HuH-7.5 (cell line): Measurements from ENCODE around the gene XKRX.
A peak's percentile ranks its signal among the peaks of the same experiment; 100 is the strongest.

Experiments used
- DNase-seq: peaks from one replicate; pipeline ENCODE4 v3.0.0; 2011; ENCODE audit warnings: low spot score

The XKRX gene

GRCh38 chrX:100928660-100929613 lies at the start of gene XKRX:
Gene XKRX (minus strand): TSS chrX:100928917. CDS start chrX:100928304, 613 bp downstream.
- DNase-seq, result peak; percentile 21

DNA sequence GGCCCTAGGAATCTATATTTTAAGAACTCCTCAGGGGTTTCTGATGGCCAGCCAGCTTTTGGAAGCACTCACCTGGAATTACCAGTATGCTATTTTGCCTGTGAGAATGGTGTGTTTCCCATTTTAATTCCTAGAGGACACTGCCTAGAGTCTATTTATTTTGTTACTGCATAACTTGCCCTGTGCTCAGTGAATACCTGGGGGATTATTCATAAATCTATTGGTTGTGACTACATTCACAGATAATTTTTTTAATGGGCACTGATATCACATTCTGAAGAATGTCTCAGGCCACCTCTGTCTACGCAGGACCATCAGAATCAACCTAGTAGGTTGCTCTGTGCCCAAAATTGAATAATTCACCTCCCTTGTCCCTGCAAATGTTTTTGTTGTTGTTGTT lies 47.5 kb upstream of the XKRX start:
- no peak for DNase-seq

DNA sequence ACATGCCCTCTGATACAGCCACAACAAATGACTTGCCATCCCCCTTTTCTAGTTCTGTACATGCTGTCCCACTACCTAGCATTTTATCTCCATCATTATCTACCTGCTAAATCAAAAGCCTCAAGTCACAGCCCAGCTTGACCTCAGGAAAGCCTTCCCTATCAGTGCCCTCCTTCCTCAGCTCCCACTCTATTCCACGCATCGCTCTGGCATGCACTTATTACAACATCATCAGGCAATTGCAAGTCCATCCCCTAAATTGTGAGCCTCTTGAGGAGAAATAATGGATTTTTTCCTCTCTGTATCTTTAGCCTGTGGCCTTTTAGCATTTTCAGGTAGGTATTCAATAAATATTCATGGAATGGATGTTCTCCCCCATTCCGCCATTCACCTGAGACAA lies 46.5 kb upstream of the XKRX start:
- DNase-seq, result no peak

DNA sequence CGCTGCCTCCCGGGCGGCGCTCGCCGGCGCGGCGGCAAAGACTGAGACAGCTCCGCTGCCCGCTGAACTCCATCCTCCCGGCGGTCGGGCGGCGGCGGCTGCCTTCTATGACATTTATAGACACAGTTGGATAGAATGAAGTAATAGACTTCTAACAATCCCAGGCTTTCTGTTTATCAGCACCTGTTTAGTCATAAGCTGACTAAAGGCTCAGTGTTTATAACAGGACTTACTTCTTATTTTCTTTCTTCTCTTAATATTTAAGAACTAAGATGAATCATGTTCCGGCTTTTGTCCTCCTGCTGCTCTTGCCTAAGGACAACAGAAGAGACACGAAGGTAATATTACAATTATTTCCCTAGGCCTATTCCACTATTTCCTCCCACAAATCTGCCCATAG lies 44.7 kb upstream of the XKRX start:
- no peak for DNase-seq

DNA sequence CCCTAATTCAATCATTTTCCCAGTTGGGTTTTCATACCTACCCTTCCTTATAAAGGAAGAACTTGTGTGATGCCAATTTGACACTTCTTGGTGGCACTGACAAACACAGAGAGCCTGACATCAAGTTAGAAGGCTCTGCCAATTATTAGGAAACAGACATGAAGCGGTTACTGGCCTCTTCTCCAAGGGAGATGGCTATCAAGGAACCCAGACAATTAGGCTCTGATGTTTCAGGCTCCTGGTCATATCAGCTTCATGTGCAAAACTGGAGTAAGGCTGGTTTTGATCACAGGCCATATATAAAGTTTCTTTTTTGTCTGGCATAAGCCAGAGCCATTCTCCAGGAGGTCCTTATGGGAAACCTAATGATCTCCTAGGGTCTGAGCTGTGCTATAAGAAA lies 41.2 kb upstream of the XKRX start:
- DNase-seq, result no peak

- no peak for DNase-seq
These were observed 40.7 kb upstream of the XKRX start, which contains the start of gene ARL13A for GRCh38 chrX:100969408-100969807. Gene ARL13A (plus strand): TSS chrX:100969708. CDS start chrX:100973690, 3,982 bp downstream.

DNA sequence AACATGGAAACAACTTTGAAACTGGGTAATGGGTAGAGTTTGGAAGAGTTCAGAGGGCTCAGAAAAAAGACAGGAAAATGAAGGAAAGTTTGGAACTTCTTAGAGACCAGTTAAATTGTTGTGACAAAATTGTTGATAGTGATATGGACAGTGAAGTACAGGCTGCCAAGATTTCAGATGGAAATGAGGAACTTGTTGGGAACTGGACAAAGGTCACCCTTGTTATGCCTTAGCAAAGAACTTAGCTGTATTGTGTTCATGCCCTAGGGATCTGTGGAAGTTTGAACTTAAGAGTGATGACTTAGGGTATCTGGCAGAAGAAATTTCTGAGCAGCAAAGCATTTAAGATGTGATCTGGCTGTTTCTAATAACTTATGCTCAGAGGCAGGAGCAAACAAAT lies 35.6 kb upstream of the XKRX start:
- no peak for DNase-seq

GRCh38 chrX:100962811-100963210 lies 34.1 kb upstream of the XKRX start:
- DNase-seq, result no peak

- DNase-seq, result no peak
These were observed 19.8 kb upstream of the XKRX start for GRCh38 chrX:100948557-100948956.

DNA sequence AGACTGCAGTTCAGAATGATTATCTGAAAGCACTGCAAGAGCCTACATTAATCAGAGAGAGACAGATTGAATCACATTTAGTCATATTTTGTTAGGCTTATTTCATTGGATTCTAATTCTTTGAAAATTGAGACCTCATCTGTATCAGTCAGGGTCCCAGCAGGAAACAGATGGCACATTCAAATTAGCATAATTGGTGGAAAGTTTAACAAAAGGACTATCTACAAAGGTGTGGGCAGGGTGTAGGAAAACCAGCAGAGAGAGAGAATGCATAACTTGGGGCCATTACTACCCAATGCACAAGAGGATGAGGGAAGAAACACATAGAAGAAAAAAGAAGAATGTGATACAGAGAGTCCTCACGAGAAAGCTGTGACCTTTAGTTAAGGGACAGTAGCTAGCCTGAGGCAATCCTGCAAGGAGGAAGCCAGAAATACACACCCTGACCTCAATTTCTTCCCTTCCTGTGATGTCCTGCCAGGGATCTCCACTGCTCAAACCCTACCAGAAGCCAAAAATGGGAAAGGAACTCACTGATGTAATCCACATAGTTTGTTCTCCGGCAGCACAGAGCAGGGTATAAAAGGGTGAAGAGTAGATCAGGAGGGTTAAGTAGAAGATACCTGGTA lies 17.7 kb upstream of the XKRX start:
- DNase-seq, result no peak

- no peak for DNase-seq
These were observed 15.9 kb upstream of the XKRX start for GRCh38 chrX:100944601-100945000.

GRCh38 chrX:100939333-100939732 lies 10.6 kb upstream of the XKRX start:
- no peak for DNase-seq

GRCh38 chrX:100935767-100936166 lies 7.0 kb upstream of the XKRX start:
- no peak for DNase-seq

DNA sequence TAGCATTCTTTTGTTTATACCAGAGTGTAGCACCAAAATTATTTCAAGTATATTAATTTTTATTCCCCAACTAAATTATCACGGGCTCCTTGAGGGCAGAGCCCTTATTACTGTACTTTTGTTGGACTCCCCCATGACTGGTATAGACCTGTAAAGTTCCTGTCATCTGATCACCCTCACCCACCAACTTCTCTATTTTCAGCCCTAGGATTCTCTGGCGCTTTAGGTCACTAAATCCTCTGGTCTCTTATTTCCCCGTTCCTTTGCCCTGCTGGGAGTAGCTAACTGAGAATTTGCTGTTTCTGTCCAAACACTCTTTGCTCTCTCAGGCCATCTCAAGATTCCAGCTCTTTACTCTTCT lies 3.2 kb upstream of the XKRX start:
- DNase-seq, result no peak

- DNase-seq, result no peak
These were observed 2.7 kb upstream of the XKRX start for GRCh38 chrX:100931218-100931924.

- DNase-seq, result no peak
These were observed 2.3 kb downstream of the XKRX start for GRCh38 chrX:100926453-100926852.

GRCh38 chrX:100924375-100924774 lies 4.3 kb downstream of the XKRX start:
- no peak for DNase-seq

- DNase-seq, result no peak
These were observed 13.2 kb downstream of the XKRX start for GRCh38 chrX:100915562-100915961.

- DNase-seq, result no peak
These were observed 15.6 kb downstream of the XKRX start for GRCh38 chrX:100913111-100913510.

DNA sequence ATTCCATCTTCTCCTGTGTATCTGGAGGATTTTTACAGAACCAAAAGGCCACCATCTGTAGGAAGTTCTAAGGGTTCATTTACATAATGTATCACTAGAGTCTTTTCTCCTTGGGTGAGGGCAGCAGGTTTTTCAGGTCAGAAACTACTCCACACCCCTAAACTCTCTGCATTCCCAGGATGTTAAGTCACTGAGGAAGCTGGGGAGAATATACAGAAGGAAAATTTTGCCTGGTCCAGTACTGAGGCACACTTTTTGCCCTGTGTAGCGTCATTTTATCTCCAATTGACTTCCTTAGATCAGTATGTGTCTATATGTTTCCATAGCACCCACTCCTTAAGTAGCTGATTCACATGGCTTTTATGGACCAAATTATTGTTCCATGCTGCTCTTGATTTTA lies 17.0 kb downstream of the XKRX start:
- DNase-seq, result no peak

GRCh38 chrX:100905620-100906019 lies 23.1 kb downstream of the XKRX start:
- DNase-seq, result no peak

DNA sequence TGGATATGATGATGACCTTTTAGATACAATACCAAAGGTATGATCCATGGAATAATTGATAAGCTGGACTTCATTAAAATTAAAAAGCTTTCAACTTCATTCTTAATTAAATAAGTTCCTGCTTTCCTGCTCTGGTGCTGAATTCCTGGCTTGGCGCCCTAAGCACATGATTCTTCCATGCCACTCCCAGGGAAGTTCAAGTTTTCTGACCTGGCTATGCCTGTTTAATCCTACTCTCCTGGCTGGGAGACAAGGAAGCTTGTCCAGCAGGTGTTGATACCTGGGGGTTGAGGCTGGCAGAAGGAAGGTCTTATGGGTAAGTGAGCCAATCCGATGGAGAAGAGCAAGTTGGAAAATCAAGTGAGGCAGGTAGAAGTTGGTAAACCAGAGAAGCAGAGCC lies 24.3 kb downstream of the XKRX start:
- no peak for DNase-seq
